HepG2 (cell line): ENCODE measurements around the gene MXD1. TPM values are rescaled to one million over a fixed set of nuclear protein-coding genes. Genes with fewer than 3 reads are reported as not detected.

Source experiments
- CENPX ChIP-seq: sonication (generic); formaldehyde crosslinking; IDR thresholded peaks from 2 replicates; pipeline ENCODE4 v1.9.0; 2021; ENCODE audit warnings: mild to moderate bottlenecking, missing genetic modification reagents, moderate library complexity
- MBD4 ChIP-seq: IDR thresholded peaks from 2 replicates; pipeline ENCODE4 v1.6.1; 2012; ENCODE audit warnings: low read length, inconsistent platforms, borderline replicate concordance
- NR2F2 ChIP-seq: IDR thresholded peaks from 2 replicates; pipeline ENCODE4 v1.6.1; 2012; ENCODE audit warnings: low read depth, inconsistent platforms, borderline replicate concordance
- ONECUT2 ChIP-seq: sonication (generic); formaldehyde crosslinking; IDR thresholded peaks from 2 replicates; pipeline ENCODE4 v1.4.0; 2020; ENCODE audit warnings: missing genetic modification reagents
- RXRA ChIP-seq: sonication (generic); formaldehyde crosslinking; IDR thresholded peaks from 2 replicates; pipeline ENCODE4 v1.5.1; 2020; ENCODE audit warnings: missing genetic modification reagents
- SIX1 ChIP-seq: sonication (generic); formaldehyde crosslinking; IDR thresholded peaks from 2 replicates; pipeline ENCODE4 v1.4.0; 2020; ENCODE audit warnings: missing genetic modification reagents, borderline replicate concordance
- U2AF1 ChIP-seq: fragments of 200-400 bp; formaldehyde crosslinking; optimal IDR thresholded peaks from 2 replicates; pipeline ENCODE3; 2017; ENCODE audit warnings: mild to moderate bottlenecking, low read depth, low read length
- ZFP37 ChIP-seq: sonication (generic); formaldehyde crosslinking; IDR thresholded peaks from 2 replicates; pipeline ENCODE4 v1.4.0; 2020; ENCODE audit warnings: missing genetic modification reagents, borderline replicate concordance
- ZNF441 ChIP-seq: sonication (generic); formaldehyde crosslinking; IDR thresholded peaks from 2 replicates; pipeline ENCODE4 v1.7.0; 2021; ENCODE audit warnings: missing genetic modification reagents, borderline replicate concordance
- ZNF564 ChIP-seq: sonication (generic); formaldehyde crosslinking; IDR thresholded peaks from 2 replicates; pipeline ENCODE4 v1.8.1; 2023; ENCODE audit warnings: mild to moderate bottlenecking, missing genetic modification reagents
- ZNF567 ChIP-seq: sonication (generic); formaldehyde crosslinking; IDR thresholded peaks from 2 replicates; pipeline ENCODE4 v1.8.1; 2023; ENCODE audit warnings: mild to moderate bottlenecking, missing genetic modification reagents, borderline replicate concordance
- ZSCAN30 ChIP-seq: sonication (generic); formaldehyde crosslinking; IDR thresholded peaks from 2 replicates; pipeline ENCODE4 v1.5.0; 2020; ENCODE audit warnings: mild to moderate bottlenecking, missing genetic modification reagents
- polyA plus RNA-seq, 8 experiments: library from polyadenylated mRNA; depleted of rRNA in 3 of 8; stranded (reverse) in 7 of 8; unstranded in 1 of 8; fragments of >200 nt; fragmentation: Illumina TruSeq in 4 of 8; extraction: Trizol in 4 of 8; gene quantifications; 2 replicates each; pipeline versions ENCODE4 v1.2.1 to v1.2.3, GENCODE V29; 2011 to 2016; ENCODE audit warnings: low read depth in 4 of 8, missing spikeins in 1 of 8, mixed read lengths in 1 of 8; ENCODE audit not compliant: insufficient read depth in 1 of 8
- total RNA-seq, 5 experiments: library from RNA; depleted of rRNA; stranded (reverse); fragments of >200 nt; fragmentation: Illumina TruSeq; extraction: Trizol; gene quantifications; 2 replicates each; pipeline ENCODE4 v1.2.3, GENCODE V29; 2016; ENCODE audit warnings: low read depth in 1 of 5
- TF ChIP-seq, protein P1 (sequence below): sonication (generic); formaldehyde crosslinking; IDR thresholded peaks from 2 replicates; pipeline ENCODE4 v1.4.0; 2020; ENCODE audit warnings: missing genetic modification reagents
- TF ChIP-seq, protein P2 (sequence below): sonication (generic); formaldehyde crosslinking; IDR thresholded peaks from 2 replicates; pipeline ENCODE4 v1.4.0; 2020; ENCODE audit warnings: missing genetic modification reagents, borderline replicate concordance
- TF ChIP-seq, protein P3 (sequence below): sonication (generic); formaldehyde crosslinking; IDR thresholded peaks from 2 replicates; pipeline ENCODE4 v1.8.0; 2022; ENCODE audit warnings: missing genetic modification reagents, low read depth, mild to moderate bottlenecking, borderline replicate concordance

The MXD1 gene
- total and polyA plus RNA-seq, 2 of the 13 experiments (the other 11 are each of a cell fraction or from before 2014, with no cell fraction given), result 6.4 to 14.9 TPM

DNA sequence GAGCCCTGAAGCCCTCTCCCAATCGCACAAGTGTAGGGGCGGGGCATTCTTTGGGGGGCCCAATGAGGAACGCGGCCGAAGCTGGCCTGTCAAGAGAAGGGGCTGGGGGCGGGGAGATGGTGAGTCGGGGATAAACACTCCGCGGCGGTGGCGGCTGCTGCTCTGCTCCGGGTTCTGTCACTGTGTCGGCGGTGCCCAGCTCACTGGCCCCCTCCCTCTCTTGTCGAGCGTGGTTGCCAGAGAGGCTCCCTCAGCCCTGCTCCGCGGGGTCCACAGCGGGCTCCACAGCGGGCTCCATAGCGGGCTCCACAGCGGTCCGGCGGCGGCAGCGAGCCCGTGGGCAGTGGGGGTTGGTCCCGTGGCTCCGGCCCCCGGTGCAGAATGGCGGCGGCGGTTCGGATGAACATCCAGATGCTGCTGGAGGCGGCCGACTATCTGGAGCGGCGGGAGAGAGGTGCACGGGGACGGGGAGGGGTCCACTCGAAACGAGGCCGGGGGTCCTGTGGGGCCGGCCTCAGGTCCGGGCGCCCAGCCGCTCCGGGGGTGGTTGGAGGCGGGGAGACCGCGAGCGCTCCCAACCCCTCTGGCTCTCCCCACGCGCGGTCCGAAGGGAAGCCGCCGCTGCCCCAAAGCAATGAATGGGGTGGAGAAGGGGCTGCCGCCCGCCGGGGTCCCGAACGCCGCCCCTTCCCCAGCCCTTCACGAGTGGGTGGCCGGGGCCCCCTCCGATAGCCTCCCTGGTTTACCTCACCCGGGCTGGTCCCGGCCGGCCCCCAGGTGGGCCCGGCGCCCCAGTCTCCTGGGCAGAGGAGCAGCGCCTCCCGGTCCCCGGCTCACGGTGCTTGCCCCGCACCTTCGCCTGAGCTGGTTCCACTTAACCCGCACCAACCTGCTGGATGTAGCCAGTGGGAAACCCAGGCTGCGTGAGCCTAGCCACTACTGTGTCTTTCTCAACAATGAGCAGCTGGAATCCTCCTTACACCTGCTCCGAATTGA, at the start of gene MXD1 (continued):
- TF ChIP-seq, protein P1, sequence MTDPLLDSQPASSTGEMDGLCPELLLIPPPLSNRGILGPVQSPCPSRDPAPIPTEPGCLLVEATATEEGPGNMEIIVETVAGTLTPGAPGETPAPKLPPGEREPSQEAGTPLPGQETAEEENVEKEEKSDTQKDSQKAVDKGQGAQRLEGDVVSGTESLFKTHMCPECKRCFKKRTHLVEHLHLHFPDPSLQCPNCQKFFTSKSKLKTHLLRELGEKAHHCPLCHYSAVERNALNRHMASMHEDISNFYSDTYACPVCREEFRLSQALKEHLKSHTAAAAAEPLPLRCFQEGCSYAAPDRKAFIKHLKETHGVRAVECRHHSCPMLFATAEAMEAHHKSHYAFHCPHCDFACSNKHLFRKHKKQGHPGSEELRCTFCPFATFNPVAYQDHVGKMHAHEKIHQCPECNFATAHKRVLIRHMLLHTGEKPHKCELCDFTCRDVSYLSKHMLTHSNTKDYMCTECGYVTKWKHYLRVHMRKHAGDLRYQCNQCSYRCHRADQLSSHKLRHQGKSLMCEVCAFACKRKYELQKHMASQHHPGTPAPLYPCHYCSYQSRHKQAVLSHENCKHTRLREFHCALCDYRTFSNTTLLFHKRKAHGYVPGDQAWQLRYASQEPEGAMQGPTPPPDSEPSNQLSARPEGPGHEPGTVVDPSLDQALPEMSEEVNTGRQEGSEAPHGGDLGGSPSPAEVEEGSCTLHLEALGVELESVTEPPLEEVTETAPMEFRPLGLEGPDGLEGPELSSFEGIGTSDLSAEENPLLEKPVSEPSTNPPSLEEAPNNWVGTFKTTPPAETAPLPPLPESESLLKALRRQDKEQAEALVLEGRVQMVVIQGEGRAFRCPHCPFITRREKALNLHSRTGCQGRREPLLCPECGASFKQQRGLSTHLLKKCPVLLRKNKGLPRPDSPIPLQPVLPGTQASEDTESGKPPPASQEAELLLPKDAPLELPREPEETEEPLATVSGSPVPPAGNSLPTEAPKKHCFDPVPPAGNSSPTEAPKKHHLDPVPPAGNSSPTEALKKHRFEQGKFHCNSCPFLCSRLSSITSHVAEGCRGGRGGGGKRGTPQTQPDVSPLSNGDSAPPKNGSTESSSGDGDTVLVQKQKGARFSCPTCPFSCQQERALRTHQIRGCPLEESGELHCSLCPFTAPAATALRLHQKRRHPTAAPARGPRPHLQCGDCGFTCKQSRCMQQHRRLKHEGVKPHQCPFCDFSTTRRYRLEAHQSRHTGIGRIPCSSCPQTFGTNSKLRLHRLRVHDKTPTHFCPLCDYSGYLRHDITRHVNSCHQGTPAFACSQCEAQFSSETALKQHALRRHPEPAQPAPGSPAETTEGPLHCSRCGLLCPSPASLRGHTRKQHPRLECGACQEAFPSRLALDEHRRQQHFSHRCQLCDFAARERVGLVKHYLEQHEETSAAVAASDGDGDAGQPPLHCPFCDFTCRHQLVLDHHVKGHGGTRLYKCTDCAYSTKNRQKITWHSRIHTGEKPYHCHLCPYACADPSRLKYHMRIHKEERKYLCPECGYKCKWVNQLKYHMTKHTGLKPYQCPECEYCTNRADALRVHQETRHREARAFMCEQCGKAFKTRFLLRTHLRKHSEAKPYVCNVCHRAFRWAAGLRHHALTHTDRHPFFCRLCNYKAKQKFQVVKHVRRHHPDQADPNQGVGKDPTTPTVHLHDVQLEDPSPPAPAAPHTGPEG (CRISPR knock-in tag), result no peak; the same call in 1 of the 2 replicates
- TF ChIP-seq CENPX (CRISPR knock-in tag), result no peak
- TF ChIP-seq NR2F2, result no peak
- no peak; the same call in 1 of the 2 replicates for TF ChIP-seq RXRA (CRISPR knock-in tag)
- no peak for TF ChIP-seq MBD4
- no peak for TF ChIP-seq ZNF567 (CRISPR knock-in tag)
- TF ChIP-seq ZNF564, result no peak; the same call in 1 of the 2 replicates
- no peak for TF ChIP-seq U2AF1
- TF ChIP-seq ZSCAN30, result 0 out of 2 replicates have a peak, but pooled peaks have one; percentile 1
- TF ChIP-seq ZNF441 (CRISPR knock-in tag), result no peak
- 0 out of 2 replicates have a peak, but pooled peaks have one; percentile 2 for TF ChIP-seq ZFP37 (CRISPR knock-in tag)
- no peak for TF ChIP-seq ONECUT2 (CRISPR knock-in tag)
- TF ChIP-seq, protein P2, sequence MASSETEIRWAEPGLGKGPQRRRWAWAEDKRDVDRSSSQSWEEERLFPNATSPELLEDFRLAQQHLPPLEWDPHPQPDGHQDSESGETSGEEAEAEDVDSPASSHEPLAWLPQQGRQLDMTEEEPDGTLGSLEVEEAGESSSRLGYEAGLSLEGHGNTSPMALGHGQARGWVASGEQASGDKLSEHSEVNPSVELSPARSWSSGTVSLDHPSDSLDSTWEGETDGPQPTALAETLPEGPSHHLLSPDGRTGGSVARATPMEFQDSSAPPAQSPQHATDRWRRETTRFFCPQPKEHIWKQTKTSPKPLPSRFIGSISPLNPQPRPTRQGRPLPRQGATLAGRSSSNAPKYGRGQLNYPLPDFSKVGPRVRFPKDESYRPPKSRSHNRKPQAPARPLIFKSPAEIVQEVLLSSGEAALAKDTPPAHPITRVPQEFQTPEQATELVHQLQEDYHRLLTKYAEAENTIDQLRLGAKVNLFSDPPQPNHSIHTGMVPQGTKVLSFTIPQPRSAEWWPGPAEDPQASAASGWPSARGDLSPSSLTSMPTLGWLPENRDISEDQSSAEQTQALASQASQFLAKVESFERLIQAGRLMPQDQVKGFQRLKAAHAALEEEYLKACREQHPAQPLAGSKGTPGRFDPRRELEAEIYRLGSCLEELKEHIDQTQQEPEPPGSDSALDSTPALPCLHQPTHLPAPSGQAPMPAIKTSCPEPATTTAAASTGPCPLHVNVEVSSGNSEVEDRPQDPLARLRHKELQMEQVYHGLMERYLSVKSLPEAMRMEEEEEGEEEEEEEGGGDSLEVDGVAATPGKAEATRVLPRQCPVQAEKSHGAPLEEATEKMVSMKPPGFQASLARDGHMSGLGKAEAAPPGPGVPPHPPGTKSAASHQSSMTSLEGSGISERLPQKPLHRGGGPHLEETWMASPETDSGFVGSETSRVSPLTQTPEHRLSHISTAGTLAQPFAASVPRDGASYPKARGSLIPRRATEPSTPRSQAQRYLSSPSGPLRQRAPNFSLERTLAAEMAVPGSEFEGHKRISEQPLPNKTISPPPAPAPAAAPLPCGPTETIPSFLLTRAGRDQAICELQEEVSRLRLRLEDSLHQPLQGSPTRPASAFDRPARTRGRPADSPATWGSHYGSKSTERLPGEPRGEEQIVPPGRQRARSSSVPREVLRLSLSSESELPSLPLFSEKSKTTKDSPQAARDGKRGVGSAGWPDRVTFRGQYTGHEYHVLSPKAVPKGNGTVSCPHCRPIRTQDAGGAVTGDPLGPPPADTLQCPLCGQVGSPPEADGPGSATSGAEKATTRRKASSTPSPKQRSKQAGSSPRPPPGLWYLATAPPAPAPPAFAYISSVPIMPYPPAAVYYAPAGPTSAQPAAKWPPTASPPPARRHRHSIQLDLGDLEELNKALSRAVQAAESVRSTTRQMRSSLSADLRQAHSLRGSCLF, result no peak
- no peak for TF ChIP-seq SIX1 (CRISPR knock-in tag)
- TF ChIP-seq, protein P3, sequence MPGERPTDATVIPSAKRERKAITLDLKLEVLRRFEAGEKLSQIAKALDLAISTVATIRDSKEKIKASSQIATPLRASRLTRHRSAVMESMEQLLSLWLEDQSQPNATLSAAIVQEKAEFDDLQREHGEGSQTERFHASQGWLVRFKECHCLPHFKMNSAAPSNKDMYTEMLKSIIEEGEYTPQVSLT (CRISPR knock-in tag), result no peak
